Measurements from ENCODE around the gene NHERF1. TPM values are rescaled to one million over a fixed set of nuclear protein-coding genes. Genes with fewer than 3 reads are reported as not detected.

NHERF1 gene
- total and polyA plus RNA-seq, 2 of the 13 experiments (the other 11 are each of a cell fraction or from before 2014, with no cell fraction given), result 169 to 269 TPM

DNA sequence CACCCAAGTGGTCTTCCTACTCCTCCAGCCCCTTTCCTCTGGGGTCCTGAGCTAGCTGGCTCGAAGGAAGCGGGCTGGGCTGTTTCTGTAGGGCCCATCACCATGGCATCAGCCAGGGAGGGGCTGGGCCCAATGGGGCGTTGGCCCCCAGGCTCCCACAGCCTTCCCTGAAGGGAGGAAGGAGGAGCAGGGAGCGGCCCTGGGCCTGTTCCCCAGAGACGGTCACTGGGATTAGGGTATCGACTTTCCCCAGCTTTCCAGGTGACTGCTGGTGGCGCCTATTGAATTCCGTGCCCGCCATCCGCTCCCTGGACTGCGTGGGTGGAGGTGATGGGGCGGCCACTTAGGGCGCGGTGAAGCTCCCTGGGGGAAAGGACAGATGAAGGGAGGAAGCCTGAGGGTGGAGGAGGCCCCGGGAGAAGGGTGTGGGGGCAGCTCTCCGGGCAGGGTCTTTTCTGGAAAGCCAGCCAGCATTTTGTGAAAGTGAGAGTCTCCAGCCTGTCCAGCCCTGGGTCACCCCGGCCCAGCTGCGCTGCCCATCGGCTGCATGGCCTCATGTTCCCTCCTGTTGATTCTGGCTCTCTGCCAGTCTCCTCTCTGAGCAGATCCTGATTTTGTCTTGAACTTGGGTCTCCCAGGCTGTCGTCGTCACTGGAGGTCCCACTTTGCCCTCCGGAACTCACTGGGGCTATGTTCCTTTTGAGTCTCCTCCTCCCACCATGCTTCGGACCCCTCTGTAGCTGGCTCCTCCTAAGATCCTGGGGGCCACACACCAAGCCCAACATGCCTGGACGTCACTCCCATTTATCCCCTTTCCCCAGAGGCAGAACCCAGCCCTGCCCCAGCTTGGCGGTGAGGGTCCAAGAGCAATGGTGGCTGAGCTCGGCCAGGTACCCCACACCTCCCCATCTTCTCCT is 9.8 kb downstream of the NHERF1 start (continued):
- TF ChIP-seq ZNF589 (CRISPR knock-in tag; conservative IDR thresholded peaks at IDR 0.05) (no peak), ZNF460 (CRISPR knock-in tag; IDR thresholded peaks at IDR 0.05; ENCODE audit: borderline replicate concordance) (no peak), ZNF709 (CRISPR knock-in tag; IDR thresholded peaks at IDR 0.05) (no peak), SALL2 (CRISPR knock-in tag; IDR thresholded peaks at IDR 0.05) (no peak), KLF9 (CRISPR knock-in tag; IDR thresholded peaks at IDR 0.05; ENCODE audit: low read depth) (no peak), FOXA3 (CRISPR knock-in tag; IDR thresholded peaks at IDR 0.05) (peak; percentile 59), ZSCAN9 (CRISPR knock-in tag; IDR thresholded peaks at IDR 0.05; ENCODE audit: borderline replicate concordance) (no peak), HNRNPH1 (optimal IDR thresholded peaks at IDR 0.05; ENCODE audit: low read depth, low read length) (no peak), ZMYM4 (CRISPR knock-in tag; IDR thresholded peaks at IDR 0.05) (no peak), NR2F6 (IDR thresholded peaks at IDR 0.05) (no peak), NR2F6 (CRISPR knock-in tag; IDR thresholded peaks at IDR 0.05) (0 out of 2 replicates have a peak, but pooled peaks have one; percentile 2)
- TF ChIP-seq, protein P1, sequence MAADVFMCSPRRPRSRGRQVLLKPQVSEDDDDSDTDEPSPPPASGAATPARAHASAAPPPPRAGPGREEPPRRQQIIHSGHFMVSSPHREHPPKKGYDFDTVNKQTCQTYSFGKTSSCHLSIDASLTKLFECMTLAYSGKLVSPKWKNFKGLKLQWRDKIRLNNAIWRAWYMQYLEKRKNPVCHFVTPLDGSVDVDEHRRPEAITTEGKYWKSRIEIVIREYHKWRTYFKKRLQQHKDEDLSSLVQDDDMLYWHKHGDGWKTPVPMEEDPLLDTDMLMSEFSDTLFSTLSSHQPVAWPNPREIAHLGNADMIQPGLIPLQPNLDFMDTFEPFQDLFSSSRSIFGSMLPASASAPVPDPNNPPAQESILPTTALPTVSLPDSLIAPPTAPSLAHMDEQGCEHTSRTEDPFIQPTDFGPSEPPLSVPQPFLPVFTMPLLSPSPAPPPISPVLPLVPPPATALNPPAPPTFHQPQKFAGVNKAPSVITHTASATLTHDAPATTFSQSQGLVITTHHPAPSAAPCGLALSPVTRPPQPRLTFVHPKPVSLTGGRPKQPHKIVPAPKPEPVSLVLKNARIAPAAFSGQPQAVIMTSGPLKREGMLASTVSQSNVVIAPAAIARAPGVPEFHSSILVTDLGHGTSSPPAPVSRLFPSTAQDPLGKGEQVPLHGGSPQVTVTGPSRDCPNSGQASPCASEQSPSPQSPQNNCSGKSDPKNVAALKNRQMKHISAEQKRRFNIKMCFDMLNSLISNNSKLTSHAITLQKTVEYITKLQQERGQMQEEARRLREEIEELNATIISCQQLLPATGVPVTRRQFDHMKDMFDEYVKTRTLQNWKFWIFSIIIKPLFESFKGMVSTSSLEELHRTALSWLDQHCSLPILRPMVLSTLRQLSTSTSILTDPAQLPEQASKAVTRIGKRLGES (CRISPR knock-in tag; IDR thresholded peaks at IDR 0.05; ENCODE audit: borderline replicate concordance), result no peak
- TF ChIP-seq, protein P2, sequence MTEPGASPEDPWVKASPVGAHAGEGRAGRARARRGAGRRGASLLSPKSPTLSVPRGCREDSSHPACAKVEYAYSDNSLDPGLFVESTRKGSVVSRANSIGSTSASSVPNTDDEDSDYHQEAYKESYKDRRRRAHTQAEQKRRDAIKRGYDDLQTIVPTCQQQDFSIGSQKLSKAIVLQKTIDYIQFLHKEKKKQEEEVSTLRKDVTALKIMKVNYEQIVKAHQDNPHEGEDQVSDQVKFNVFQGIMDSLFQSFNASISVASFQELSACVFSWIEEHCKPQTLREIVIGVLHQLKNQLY (CRISPR knock-in tag; IDR thresholded peaks at IDR 0.05), result no peak
- TF ChIP-seq, protein P3, sequence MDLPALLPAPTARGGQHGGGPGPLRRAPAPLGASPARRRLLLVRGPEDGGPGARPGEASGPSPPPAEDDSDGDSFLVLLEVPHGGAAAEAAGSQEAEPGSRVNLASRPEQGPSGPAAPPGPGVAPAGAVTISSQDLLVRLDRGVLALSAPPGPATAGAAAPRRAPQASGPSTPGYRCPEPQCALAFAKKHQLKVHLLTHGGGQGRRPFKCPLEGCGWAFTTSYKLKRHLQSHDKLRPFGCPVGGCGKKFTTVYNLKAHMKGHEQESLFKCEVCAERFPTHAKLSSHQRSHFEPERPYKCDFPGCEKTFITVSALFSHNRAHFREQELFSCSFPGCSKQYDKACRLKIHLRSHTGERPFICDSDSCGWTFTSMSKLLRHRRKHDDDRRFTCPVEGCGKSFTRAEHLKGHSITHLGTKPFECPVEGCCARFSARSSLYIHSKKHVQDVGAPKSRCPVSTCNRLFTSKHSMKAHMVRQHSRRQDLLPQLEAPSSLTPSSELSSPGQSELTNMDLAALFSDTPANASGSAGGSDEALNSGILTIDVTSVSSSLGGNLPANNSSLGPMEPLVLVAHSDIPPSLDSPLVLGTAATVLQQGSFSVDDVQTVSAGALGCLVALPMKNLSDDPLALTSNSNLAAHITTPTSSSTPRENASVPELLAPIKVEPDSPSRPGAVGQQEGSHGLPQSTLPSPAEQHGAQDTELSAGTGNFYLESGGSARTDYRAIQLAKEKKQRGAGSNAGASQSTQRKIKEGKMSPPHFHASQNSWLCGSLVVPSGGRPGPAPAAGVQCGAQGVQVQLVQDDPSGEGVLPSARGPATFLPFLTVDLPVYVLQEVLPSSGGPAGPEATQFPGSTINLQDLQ (CRISPR knock-in tag; IDR thresholded peaks at IDR 0.05), result no peak
- TF ChIP-seq, protein P4, sequence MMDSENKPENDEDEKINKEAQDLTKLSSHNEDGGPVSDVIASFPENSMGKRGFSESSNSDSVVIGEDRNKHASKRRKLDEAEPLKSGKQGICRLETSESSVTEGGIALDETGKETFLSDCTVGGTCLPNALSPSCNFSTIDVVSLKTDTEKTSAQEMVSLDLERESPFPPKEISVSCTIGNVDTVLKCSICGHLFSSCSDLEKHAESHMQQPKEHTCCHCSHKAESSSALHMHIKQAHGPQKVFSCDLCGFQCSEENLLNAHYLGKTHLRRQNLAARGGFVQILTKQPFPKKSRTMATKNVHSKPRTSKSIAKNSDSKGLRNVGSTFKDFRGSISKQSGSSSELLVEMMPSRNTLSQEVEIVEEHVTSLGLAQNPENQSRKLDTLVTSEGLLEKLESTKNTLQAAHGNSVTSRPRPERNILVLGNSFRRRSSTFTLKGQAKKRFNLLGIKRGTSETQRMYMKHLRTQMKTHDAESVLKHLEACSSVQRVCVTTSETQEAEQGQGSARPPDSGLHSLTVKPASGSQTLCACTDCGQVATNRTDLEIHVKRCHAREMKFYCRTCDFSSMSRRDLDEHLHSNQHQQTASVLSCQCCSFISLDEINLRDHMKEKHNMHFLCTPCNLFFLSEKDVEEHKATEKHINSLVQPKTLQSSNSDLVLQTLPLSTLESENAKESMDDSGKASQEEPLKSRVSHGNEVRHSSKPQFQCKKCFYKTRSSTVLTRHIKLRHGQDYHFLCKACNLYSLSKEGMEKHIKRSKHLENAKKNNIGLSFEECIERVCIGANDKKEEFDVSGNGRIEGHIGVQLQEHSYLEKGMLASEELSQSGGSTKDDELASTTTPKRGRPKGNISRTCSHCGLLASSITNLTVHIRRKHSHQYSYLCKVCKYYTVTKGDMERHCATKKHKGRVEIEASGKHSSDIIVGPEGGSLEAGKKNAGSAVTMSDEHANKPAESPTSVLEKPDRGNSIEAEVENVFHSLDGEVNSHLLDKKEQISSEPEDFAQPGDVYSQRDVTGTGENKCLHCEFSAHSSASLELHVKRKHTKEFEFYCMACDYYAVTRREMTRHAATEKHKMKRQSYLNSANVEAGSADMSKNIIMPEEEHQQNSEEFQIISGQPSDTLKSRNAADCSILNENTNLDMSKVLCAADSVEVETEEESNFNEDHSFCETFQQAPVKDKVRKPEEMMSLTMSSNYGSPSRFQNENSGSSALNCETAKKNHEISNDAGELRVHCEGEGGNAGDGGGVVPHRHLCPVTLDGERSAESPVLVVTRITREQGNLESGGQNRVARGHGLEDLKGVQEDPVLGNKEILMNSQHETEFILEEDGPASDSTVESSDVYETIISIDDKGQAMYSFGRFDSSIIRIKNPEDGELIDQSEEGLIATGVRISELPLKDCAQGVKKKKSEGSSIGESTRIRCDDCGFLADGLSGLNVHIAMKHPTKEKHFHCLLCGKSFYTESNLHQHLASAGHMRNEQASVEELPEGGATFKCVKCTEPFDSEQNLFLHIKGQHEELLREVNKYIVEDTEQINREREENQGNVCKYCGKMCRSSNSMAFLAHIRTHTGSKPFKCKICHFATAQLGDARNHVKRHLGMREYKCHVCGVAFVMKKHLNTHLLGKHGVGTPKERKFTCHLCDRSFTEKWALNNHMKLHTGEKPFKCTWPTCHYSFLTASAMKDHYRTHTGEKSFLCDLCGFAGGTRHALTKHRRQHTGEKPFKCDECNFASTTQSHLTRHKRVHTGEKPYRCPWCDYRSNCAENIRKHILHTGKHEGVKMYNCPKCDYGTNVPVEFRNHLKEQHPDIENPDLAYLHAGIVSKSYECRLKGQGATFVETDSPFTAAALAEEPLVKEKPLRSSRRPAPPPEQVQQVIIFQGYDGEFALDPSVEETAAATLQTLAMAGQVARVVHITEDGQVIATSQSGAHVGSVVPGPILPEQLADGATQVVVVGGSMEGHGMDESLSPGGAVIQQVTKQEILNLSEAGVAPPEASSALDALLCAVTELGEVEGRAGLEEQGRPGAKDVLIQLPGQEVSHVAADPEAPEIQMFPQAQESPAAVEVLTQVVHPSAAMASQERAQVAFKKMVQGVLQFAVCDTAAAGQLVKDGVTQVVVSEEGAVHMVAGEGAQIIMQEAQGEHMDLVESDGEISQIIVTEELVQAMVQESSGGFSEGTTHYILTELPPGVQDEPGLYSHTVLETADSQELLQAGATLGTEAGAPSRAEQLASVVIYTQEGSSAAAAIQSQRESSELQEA (CRISPR knock-in tag; IDR thresholded peaks at IDR 0.05; ENCODE audit: not compliant biosample characterization), result no peak
